Body of pancreas (tissue), 4 donors: ENCODE measurements around the gene MRPL22.

Experiments
- CTCF ChIP-seq, 7 experiments: fragments of 450-650 bp in 4 of 7; fragments of 200-600 bp in 3 of 7; sonication (generic) in 3 of 7; IDR thresholded peaks; one replicate each; pipeline ENCODE4 v1.5.1; 2016 to 2019; ENCODE audit warnings: antibody characterized with exemption in 7 of 7
- POLR2A ChIP-seq, 3 donors: fragments of 450-650 bp; IDR thresholded peaks; one replicate each; pipeline ENCODE4 v1.6.1; 2016; ENCODE audit warnings: antibody characterized with exemption in 3 of 3, mild to moderate bottlenecking in 2 of 3

GRCh38 chr5:154901913-154902312 is 39.0 kb upstream of the MRPL22 start:
- TF ChIP-seq CTCF (IDR thresholded peaks at IDR 0.05) (no peak), POLR2A (IDR thresholded peaks at IDR 0.05) (no peak)
